NCI-H1105 treated with DMSO at 0.1 percent for 48 hours (cell line): ENCODE results near the gene HIRIP3.

Source experiments
- DNase-seq: peaks from one replicate; lab custom pipeline; 2025; lab: John Stamatoyannopoulos, UW

HIRIP3 gene

GRCh38 chr16:29983420-29984136 is 11.8 kb downstream of the HIRIP3 start:
- DNase-seq, result no peak

DNA sequence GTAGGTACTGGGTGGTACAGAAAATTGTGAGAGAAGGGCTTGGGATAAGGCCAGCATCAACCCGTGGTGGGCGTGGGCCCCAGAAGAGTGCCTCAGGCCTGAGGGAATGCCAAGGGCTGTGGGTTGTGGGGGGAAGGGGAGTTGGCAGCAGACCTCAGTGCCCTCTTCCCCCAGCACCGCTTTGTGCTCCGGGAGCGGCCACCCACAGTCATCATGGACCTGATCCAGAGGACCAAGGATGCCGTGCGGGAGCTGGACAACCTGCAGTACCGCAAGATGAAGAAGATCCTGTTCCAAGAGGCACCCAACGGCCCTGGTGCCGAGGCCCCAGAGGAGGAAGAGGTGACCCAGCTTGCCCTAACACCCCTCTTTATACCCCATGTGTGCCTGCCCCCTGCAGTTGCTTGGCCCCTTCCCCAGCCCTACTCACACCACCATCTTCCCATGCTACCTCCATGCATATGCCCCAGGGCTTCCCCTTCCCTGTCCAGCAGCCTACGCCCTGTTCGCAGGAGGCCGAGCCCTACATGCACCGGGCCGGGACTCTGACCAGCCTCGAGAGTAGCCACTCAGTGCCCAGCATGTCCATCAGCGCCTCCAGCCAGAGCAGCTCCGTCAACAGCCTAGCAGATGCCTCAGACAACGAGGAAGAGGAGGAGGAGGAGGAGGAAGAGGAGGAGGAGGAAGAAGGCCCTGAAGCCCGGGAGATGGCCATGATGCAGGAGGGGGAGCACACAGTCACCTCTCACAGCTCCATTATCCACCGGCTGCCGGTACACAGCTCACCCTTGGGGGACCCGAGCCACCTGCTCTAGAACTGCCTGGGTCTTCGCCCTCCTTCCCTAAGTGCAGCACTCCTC is 12.6 kb downstream of the HIRIP3 start:
- no peak for DNase-seq

DNA sequence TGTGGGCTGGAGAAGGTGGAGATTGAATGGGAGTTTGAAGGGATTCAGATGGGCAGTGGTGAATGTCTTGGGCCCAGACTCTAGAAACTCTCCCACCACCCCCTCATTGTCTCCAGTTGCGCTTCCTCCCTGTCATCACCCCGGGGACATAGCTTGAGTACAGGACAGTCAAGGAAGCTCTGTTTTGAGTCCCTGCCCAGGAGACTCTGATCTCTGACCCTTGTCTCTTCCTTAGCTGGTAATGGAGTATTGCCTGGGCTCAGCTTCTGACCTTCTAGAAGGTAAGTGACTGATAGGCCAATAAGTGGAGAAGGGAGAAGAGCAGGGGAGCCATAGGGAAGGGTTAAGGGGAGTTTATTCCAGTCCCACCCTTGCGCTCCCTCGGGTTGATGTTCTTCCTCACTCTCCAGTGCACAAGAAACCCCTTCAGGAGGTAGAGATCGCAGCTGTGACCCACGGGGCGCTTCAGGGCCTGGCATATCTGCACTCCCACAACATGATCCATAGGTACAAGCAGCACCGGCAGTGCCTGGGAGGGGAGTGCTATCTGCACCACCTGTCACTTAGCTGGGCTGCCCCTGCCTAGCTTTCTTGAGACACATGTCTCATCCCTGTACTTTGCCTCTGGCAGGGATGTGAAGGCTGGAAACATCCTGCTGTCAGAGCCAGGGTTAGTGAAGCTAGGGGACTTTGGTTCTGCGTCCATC is 16.7 kb downstream of the HIRIP3 start:
- DNase-seq, result no peak

DNA sequence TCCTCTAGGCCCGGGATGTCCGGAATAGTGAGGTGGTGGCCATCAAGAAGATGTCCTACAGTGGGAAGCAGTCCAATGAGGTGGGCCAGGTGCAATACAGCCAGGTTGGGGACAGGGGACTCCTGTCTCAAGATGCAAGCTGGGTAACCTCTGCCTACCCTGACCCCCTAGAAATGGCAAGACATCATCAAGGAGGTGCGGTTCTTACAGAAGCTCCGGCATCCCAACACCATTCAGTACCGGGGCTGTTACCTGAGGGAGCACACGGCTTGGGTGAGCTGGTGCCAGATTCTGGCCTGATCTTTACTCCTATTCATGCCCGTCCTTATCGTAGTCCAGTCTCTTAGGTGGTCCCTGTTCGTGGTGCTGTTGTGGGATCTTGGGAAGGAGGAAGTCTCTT is 17.3 kb downstream of the HIRIP3 start:
- DNase-seq, result no peak

- DNase-seq, result no peak
These were observed 18.2 kb downstream of the HIRIP3 start for GRCh38 chr16:29977063-29977825.

DNA sequence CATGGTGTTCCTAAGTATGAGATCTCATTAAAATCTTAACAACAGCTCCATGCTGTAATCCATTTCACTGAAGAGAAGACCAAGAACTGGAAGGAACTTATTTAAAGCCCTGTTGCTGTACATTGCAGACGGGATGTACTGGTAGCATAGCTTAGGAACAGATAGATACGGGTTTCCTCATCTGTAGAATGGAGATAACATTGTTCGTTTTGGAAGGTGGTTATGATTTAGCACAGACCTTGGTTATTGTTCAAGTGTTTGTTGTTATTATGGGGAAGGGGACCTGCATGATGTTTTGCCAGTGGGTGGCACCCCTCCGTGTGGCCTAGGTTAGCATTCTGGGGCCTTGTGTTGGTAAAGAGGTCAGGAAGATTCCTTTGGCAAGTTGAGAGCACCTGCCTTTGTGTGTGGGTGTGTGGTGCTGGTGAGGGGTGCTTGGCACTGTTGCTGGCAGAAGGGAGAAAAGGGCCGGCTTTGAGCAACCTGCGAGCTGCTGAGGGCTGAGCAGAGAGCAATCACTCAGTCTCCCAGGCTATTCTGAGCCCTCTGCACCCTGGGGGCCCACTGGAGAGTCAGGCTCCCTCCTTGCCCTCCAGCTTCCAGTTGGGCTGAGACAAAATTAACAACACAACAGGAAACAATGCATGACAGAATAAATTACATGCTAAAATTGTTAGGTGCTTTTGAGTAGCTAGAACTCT is 19.5 kb downstream of the HIRIP3 start:
- no peak for DNase-seq

DNA sequence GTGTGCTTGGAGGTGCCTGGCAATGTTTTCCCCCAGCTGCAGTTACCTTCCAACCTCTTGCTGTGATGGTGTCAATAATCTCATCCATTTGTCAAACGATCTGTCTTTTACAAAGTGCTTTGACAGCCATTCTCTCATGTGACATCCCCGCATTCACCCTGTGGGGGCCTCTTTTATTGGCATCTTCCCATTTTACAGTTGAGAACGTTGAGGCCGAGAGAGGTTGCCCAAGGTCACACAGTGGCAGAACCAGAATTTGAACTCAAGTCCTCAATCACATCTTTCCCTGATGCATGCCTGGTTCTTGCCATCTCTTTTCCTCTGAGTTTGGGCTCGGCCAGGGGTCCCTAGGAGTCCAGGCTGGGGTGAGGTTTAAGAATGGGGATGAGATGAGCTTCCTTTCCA is 20.3 kb downstream of the HIRIP3 start:
- no peak for DNase-seq

GRCh38 chr16:29974291-29975133 is 20.9 kb downstream of the HIRIP3 start:
- no peak for DNase-seq

GRCh38 chr16:29973384-29974246 is 21.8 kb downstream of the HIRIP3 start, which contains the start of gene TAOK2:
Gene TAOK2 (plus strand): TSS chr16:29973868. CDS start chr16:29977773, 3,905 bp downstream.
- DNase-seq, result peak; percentile 96

GRCh38 chr16:29972992-29973383 is 22.4 kb downstream of the HIRIP3 start:
- DNase-seq, result no peak

GRCh38 chr16:29972500-29972899 is 22.9 kb downstream of the HIRIP3 start:
- DNase-seq, result no peak

GRCh38 chr16:29971304-29971703 is 24.1 kb downstream of the HIRIP3 start:
- no peak for DNase-seq

GRCh38 chr16:29968205-29968604 is 27.2 kb downstream of the HIRIP3 start:
- DNase-seq, result no peak

- no peak for DNase-seq
These were observed 32.2 kb downstream of the HIRIP3 start for GRCh38 chr16:29963021-29963743.

- DNase-seq, result no peak
These were observed 32.9 kb downstream of the HIRIP3 start for GRCh38 chr16:29962344-29962994.

DNA sequence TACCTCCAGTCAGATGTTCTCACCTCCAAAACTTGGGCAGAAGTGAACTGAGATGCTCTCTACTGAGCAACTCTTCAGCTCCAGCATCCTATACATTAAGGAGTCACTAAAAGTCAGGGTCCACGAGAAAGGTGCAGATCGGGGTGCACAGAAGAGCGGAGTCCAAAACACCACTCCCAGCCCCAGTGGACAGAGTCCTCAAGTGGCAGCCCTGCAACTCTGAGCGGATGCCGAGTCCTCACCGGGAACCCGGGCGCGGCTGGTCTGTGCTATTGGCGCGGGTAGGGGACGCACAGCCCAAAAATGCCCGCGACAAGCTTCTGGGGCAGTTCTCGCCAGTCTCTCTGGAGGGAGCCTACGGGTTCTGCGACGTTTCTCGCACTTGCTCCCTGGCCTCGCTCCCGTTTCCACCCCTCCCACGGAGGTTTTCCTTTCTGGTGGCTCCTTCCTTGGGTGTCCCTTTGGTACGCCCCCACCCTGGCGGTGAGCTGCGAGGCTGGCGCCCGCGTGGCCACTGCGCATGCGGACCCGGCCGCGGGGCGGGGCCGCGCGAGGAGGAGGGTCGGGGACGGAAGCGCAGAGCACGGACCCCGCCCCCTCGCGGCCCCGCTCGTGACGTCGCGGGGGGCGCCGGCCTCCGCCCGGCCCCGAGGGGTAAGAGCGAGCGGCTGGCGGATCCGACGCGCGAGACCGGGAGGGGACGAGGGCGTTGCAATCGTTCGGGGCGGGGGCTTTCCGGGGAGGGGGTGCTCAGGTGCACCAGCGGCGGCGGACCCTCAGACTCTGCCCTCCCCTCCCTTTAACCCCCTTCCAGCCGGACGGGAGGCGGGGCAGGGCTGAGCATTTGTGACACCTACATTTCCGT is 33.7 kb downstream of the HIRIP3 start, which contains the start of gene TMEM219:
TSS of gene TMEM219 (plus strand) at position 601 of the 865 bp plus-strand sequence. CDS start 1,065 bp downstream, outside the sequence.
- DNase-seq, result peak; percentile 71

- no peak for DNase-seq
These were observed 34.3 kb downstream of the HIRIP3 start for GRCh38 chr16:29961127-29961478.
